OCI-LY3 (cell line): ENCODE measurements around the gene ARHGAP26.

Experiments used
- H2AFZ ChIP-seq: fragments of 200-600, 300-600 bp; shearing (Covaris generic); 2 replicates; pipeline ENCODE4 v1.6.0; 2014; ENCODE audit warnings: antibody characterized with exemption, low read depth, low read length
- H3K27ac ChIP-seq: fragments of 200-600, 300-600 bp; sonication (generic); 2 replicates; pipeline ENCODE4 v1.5.1; 2014; ENCODE audit warnings: mild to moderate bottlenecking, low read length, moderate library complexity, mixed read lengths
- H3K27me3 ChIP-seq: fragments of 200-600, 300-600 bp; sonication (generic); 2 replicates; pipeline ENCODE4 v1.6.1; 2014; ENCODE audit warnings: low read depth, low read length, mixed read lengths
- H3K36me3 ChIP-seq: fragments of 200-600, 300-600 bp; sonication (generic); replicated peaks from 2 replicates; pipeline ENCODE3; 2014; ENCODE audit warnings: low read depth, low read length, mixed read lengths
- H3K4me1 ChIP-seq: fragments of 300-600, 200-600 bp; sonication (generic); 2 replicates; pipeline ENCODE4 v1.6.1; 2014; ENCODE audit warnings: low read length, mixed read lengths
- H3K4me2 ChIP-seq: fragments of 200-600, 300-600 bp; sonication (generic); 2 replicates; pipeline ENCODE4 v1.6.1; 2014; ENCODE audit warnings: low read length, mixed read lengths
- H3K4me3 ChIP-seq: fragments of 300-600, 200-600 bp; sonication (generic); 2 replicates; pipeline ENCODE4 v1.5.1; 2014; ENCODE audit warnings: antibody characterized with exemption, mild to moderate bottlenecking, low read length, moderate library complexity
- H3K79me2 ChIP-seq: fragments of 300-600, 200-600 bp; shearing (Covaris generic); 2 replicates; pipeline ENCODE4 v1.6.1; 2014; ENCODE audit warnings: mild to moderate bottlenecking, low read length, mixed read lengths
- H3K9ac ChIP-seq: fragments of 300-600, 200-600 bp; shearing (Covaris generic); 2 replicates; pipeline ENCODE4 v1.6.0; 2014; ENCODE audit warnings: mild to moderate bottlenecking, low read length, moderate library complexity
- H3K9me3 ChIP-seq: fragments of 200-600, 300-600 bp; shearing (Covaris generic); 2 replicates; pipeline ENCODE4 v1.6.1; 2014; ENCODE audit warnings: low read length, mixed read lengths; ENCODE audit not compliant: insufficient read depth
- H4K20me1 ChIP-seq: fragments of 200-600, 300-600 bp; sonication (generic); 2 replicates; pipeline ENCODE4 v1.6.1; 2016; ENCODE audit warnings: low read length, mixed read lengths; ENCODE audit not compliant: insufficient read depth
- CTCF ChIP-seq: fragments of 200-600, 300-600 bp; sonication (generic); IDR thresholded peaks from 2 replicates; pipeline ENCODE4 v1.5.1; 2014; ENCODE audit warnings: antibody characterized with exemption, low read length, low read depth
- EZH2phosphoT487 ChIP-seq: fragments of 200-600 bp; shearing (Covaris generic); IDR thresholded peaks from 2 replicates; pipeline ENCODE4 v1.6.1; 2018; ENCODE audit warnings: antibody characterized with exemption, mixed run types, low read depth

Gene ARHGAP26

GRCh38 chr5:142805339-142805738 lies 35.2 kb downstream of the ARHGAP26 start:
- no peaks in the 10 kb centered on the region for H4K20me1 ChIP-seq
- H3K4me1 ChIP-seq = peaks cover 32% of the 10 kb centered on the region
- H3K27me3 ChIP-seq = peaks cover 13% of the 10 kb centered on the region; the same call in 1 of the 2 replicates
- H3K79me2 ChIP-seq = no peaks in the 10 kb centered on the region
- H2AFZ ChIP-seq = no peak overlapping the region
- no peaks in the 10 kb centered on the region for H3K9me3 ChIP-seq
- H3K27ac ChIP-seq = no peak overlapping the region
- no peak overlapping the region for H3K4me3 ChIP-seq
- peaks cover 4% of the 10 kb centered on the region for H3K36me3 ChIP-seq
- TF ChIP-seq CTCF (no peak), EZH2phosphoT487 (no peak)
- H3K4me2 ChIP-seq = no peak overlapping the region
- H3K9ac ChIP-seq = no peak overlapping the region

- Histone ChIP-seq H3K9me3 (no peaks in the 10 kb centered on the region), H2AFZ (no peak overlapping the region), H3K4me1 (peaks cover 18% of the 10 kb centered on the region), H3K4me2 (no peak overlapping the region), H3K36me3 (peaks cover 4% of the 10 kb centered on the region), H4K20me1 (no peaks in the 10 kb centered on the region), H3K9ac (no peak overlapping the region), H3K4me3 (no peak overlapping the region), H3K27ac (no peak overlapping the region), H3K27me3 (peaks cover 10% of the 10 kb centered on the region; the same call in 1 of the 2 replicates), H3K79me2 (no peaks in the 10 kb centered on the region)
- TF ChIP-seq EZH2phosphoT487 (no peak), CTCF (no peak)
Observed at GRCh38 chr5:142806841-142807267, 36.7 kb downstream of the ARHGAP26 start.

GRCh38 chr5:142807372-142807911 lies 37.3 kb downstream of the ARHGAP26 start:
- no peak for TF ChIP-seq CTCF
- no peak for TF ChIP-seq EZH2phosphoT487
- Histone ChIP-seq H4K20me1 (no peaks in the 10 kb centered on the region), H3K9ac (no peak overlapping the region), H3K4me2 (peak overlapping the region; percentile 36), H3K4me3 (0 out of 2 replicates have a peak overlapping the region, but pooled peaks have one; percentile 26), H3K9me3 (no peaks in the 10 kb centered on the region), H3K27me3 (peaks cover 5% of the 10 kb centered on the region; the same call in 1 of the 2 replicates), H3K4me1 (peaks cover 18% of the 10 kb centered on the region), H3K36me3 (peaks cover 4% of the 10 kb centered on the region), H3K79me2 (no peaks in the 10 kb centered on the region), H2AFZ (no peak overlapping the region), H3K27ac (no peak overlapping the region)

- Histone ChIP-seq H3K27ac (no peak overlapping the region), H3K4me2 (no peak overlapping the region)
Observed at GRCh38 chr5:142808878-142809598, 38.9 kb downstream of the ARHGAP26 start.

More at GRCh38 chr5:142808878-142809598, 38.9 kb downstream of the ARHGAP26 start:
- no peak overlapping the region for H3K4me3 ChIP-seq
- H3K36me3 ChIP-seq = peaks cover 4% of the 10 kb centered on the region
- TF ChIP-seq CTCF (no peak), EZH2phosphoT487 (no peak)
- peaks cover 18% of the 10 kb centered on the region for H3K4me1 ChIP-seq
- no peak overlapping the region for H2AFZ ChIP-seq
- no peaks in the 10 kb centered on the region for H4K20me1 ChIP-seq
- H3K79me2 ChIP-seq = no peaks in the 10 kb centered on the region
- no peaks in the 10 kb centered on the region for H3K9me3 ChIP-seq
- no peak overlapping the region for H3K9ac ChIP-seq
- H3K27me3 ChIP-seq = peaks cover 5% of the 10 kb centered on the region; the same call in 1 of the 2 replicates
